ENCODE measurements around the gene NOTCH1. TPM values are rescaled to one million over a fixed set of nuclear protein-coding genes. Genes with fewer than 3 reads are reported as not detected.

The NOTCH1 gene
- total RNA-seq, 1 donor from 2014 or later: 26.6 TPM

GRCh38 chr9:136483589-136484152 is 62.2 kb downstream of the NOTCH1 start:
- peak; percentile 49 for ATAC-seq (ENCODE audit: low read depth)
- Mint-ChIP-seq H3K4me1 (peaks cover 34% of the 10 kb centered on the region), H3K27me3 (no peaks in the 10 kb centered on the region), H3K4me3 (peak overlapping the region; percentile 98), H3K9me3 (no peaks in the 10 kb centered on the region), H3K36me3 (ENCODE audit: low read depth) (peaks cover 20% of the 10 kb centered on the region), H3K27ac (peak overlapping the region; percentile 97)
- DNase-seq: peak; percentile 99
- CTCF ChIA-PET: interaction anchor here (1.3 to 6.4 kb wide), 4 partner anchors 50 to 148 kb away, joined by 3 to 44 read pairs (median 10); no protein-coding TSS in a partner anchor
- POLR2A ChIA-PET: interaction anchor here (0.6 to 1.1 kb wide), 10 partner anchors 16 to 757 kb away, joined by 3 to 7 read pairs (median 3); partner anchors contain the start of genes AGPAT2, NOTCH1, TRAF2 and TUBB4B
- TF ChIP-seq CTCF (IDR thresholded peaks at IDR 0.05): no peak
- intact Hi-C loops (cut with micrococcal nuclease): loop anchor here (1.0 to 5.0 kb wide), 10 partner anchors 44 to 576 kb away; partner anchors contain the start of genes AGPAT2, CAMSAP1, DNLZ and ENTR1

DNA sequence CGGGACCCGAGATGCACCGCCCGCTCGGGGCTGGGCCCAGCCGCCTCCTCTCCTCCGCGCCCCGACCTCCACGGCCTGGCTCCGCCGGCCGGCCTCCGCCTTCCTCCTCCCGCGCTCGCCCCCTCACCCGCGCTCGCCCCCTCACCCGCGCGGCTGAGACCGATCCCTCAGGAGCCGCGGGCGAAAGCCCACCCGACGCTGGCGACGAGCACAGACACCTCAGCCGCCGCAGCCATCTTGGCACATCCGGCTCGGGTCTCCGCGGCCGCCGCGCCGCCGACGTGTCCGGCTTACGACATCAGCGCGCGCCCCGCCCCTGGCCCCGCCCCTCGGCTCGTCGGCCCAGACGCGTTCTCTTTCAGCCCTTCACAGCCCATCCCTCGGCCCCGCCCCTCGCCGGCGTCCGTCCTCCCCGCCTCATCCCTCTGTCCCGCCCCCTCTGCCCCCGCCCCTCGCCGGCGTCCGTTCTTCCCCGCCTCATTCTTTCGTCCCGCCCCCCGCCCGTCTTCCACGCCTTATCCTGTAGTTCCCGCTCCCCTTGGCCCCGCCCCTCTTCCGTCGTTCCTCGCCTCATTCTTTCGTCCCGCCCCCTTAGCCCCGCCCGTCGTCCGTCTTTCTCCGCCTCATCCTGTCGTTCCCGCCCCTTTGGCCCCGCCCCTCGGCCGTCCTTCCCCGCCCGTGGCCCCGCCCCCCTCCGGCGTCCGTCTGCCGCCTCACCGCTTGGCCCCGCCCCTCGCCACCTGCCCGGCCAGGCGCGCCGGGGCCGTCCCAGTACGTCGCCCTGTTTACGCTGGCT is 62.9 kb downstream of the NOTCH1 start, which contains the start of gene SEC16A:
SEC16A (minus strand) TSS at position 248 of the 796 bp plus-strand sequence. CDS start 5,425 bp downstream, outside the sequence.
- no peak for TF ChIP-seq CTCF (IDR thresholded peaks at IDR 0.05)
- intact Hi-C loops (cut with micrococcal nuclease): loop anchor here (1.0 to 5.0 kb wide), 10 partner anchors 44 to 576 kb away; partner anchors contain the start of genes AGPAT2, CAMSAP1, DNLZ and ENTR1
- ATAC-seq (ENCODE audit: low read depth): peak; percentile 78
- Mint-ChIP-seq H3K36me3 (ENCODE audit: low read depth) (peaks cover 25% of the 10 kb centered on the region), H3K9me3 (no peaks in the 10 kb centered on the region), H3K4me3 (peak within 1 kb of the TSS; percentile 98), H3K27me3 (no peaks in the 10 kb centered on the region), H3K27ac (peak within 1 kb of the TSS; percentile 97), H3K4me1 (peaks cover 34% of the 10 kb centered on the region)
- DNase-seq: peak; percentile 99
- ChIA-PET CTCF (interaction anchor here (2.5 kb wide), 1 partner anchor 149 kb away, joined by 17 read pairs; no protein-coding TSS in a partner anchor), POLR2A (interaction anchor here (0.6 to 1.1 kb wide), 10 partner anchors 16 to 758 kb away, joined by 3 to 7 read pairs (median 3); partner anchors contain the start of genes AGPAT2, NOTCH1, TRAF2 and TUBB4B)

- ATAC-seq (ENCODE audit: low read depth): no peak
Observed at GRCh38 chr9:136482046-136482792, 63.6 kb downstream of the NOTCH1 start.

DNA sequence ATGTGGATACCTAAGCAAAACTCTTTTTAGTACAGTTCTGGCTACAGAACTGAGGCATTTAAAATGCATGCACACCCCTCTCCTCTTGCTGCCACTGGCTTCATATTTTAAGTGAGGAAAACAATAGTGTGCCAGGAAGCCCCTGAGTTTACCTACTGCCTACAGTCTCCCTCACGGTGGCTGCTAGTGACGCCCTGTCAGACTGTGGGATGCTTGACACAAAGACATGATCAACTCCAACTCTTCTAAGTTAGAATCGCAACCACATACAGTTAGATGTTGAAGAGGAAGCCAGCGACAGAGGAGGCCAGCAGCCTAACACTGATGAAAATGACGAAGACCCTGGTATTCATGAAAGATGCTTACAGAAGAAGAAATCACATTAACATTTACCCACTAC is 64.3 kb downstream of the NOTCH1 start:
- no peak for TF ChIP-seq CTCF (IDR thresholded peaks at IDR 0.05)
- no peaks in the 10 kb centered on the region for H3K9me3 Mint-ChIP-seq
- DNase-seq: no peak
- ChIA-PET POLR2A (no interaction called here), CTCF (no interaction called here)
- peaks cover 36% of the 10 kb centered on the region for H3K36me3 Mint-ChIP-seq (ENCODE audit: low read depth)
- peaks cover 34% of the 10 kb centered on the region for H3K4me1 Mint-ChIP-seq
- ATAC-seq (ENCODE audit: low read depth): no peak
- peak overlapping the region; percentile 88 for H3K27ac Mint-ChIP-seq
- H3K27me3 Mint-ChIP-seq: no peaks in the 10 kb centered on the region
- intact Hi-C loops (cut with micrococcal nuclease): loop anchor here (5.0 kb wide), 3 partner anchors 206 to 574 kb away; partner anchors contain the start of genes AGPAT2 and CAMSAP1
- H3K4me3 Mint-ChIP-seq: peak overlapping the region; percentile 87

More at GRCh38 chr9:136482046-136482792, 63.6 kb downstream of the NOTCH1 start:
- ChIA-PET CTCF (no interaction called here), POLR2A (no interaction called here)
- peak overlapping the region; percentile 88 for H3K27ac Mint-ChIP-seq
- H3K4me1 Mint-ChIP-seq: peaks cover 34% of the 10 kb centered on the region
- no peaks in the 10 kb centered on the region for H3K9me3 Mint-ChIP-seq
- no peaks in the 10 kb centered on the region for H3K27me3 Mint-ChIP-seq
- no peak for DNase-seq
- H3K4me3 Mint-ChIP-seq: peak overlapping the region; percentile 87
- TF ChIP-seq CTCF (IDR thresholded peaks at IDR 0.05): no peak
- intact Hi-C loops (cut with micrococcal nuclease): loop anchor here (2.0 to 5.0 kb wide), 5 partner anchors 71 to 575 kb away; partner anchors contain the start of genes AGPAT2, CAMSAP1, ENTR1 and PMPCA
- peaks cover 31% of the 10 kb centered on the region for H3K36me3 Mint-ChIP-seq (ENCODE audit: low read depth)

Measured in activated B cell treated with CpG ODN at 0.5 μM for 24 hours (primary cell).